MM.1S (cell line): ENCODE measurements around the gene LIFR.

Experiments used
- DNase-seq: peaks from one replicate; pipeline ENCODE4 v3.0.0-alpha.2; 2015
- H2AFZ ChIP-seq: fragments of 300-600 bp; sonication (generic); 2 replicates; pipeline ENCODE4 v1.6.0; 2016; ENCODE audit warnings: antibody characterized with exemption, low read length
- H3F3A ChIP-seq: fragments of 300-600 bp; sonication (generic); 2 replicates; pipeline ENCODE4 v1.6.1; 2016; ENCODE audit warnings: mild to moderate bottlenecking, antibody characterized with exemption, low read length, moderate library complexity, mixed read lengths; ENCODE audit not compliant: insufficient read depth
- H3K27ac ChIP-seq: fragments of 300-600 bp; sonication (generic); 2 replicates; pipeline ENCODE4 v1.5.1; 2016; ENCODE audit warnings: mild to moderate bottlenecking, low read length
- H3K27me3 ChIP-seq: fragments of 300-600 bp; sonication (generic); replicated peaks from 2 replicates; pipeline ENCODE4 v1.6.0; 2016; ENCODE audit warnings: low read length; ENCODE audit not compliant: insufficient read depth
- H3K36me3 ChIP-seq: fragments of 300-600 bp; sonication (generic); replicated peaks from 2 replicates; pipeline ENCODE4 v1.6.1; 2016; ENCODE audit warnings: mild to moderate bottlenecking, low read length, mixed read lengths; ENCODE audit not compliant: insufficient read depth
- H3K4me1 ChIP-seq: fragments of 300-600 bp; sonication (generic); 2 replicates; pipeline ENCODE4 v1.6.1; 2016; ENCODE audit warnings: low read length, mixed read lengths
- H3K4me2 ChIP-seq: fragments of 300-600 bp; sonication (generic); 2 replicates; pipeline ENCODE4 v1.6.0; 2016; ENCODE audit warnings: low read depth, low read length
- H3K4me3 ChIP-seq: fragments of 300-600 bp; sonication (generic); 2 replicates; pipeline ENCODE4 v1.5.1; 2016; ENCODE audit warnings: low read length, mixed read lengths
- H3K79me2 ChIP-seq: fragments of 300-600 bp; sonication (generic); 2 replicates; pipeline ENCODE4 v1.6.1; 2016; ENCODE audit warnings: mixed run types, low read length, mixed read lengths
- H3K9ac ChIP-seq: fragments of 300-600 bp; sonication (generic); 2 replicates; pipeline ENCODE4 v1.6.1; 2016; ENCODE audit warnings: low read length, mixed read lengths
- H3K9me2 ChIP-seq: fragments of 300-600 bp; sonication (generic); replicated peaks from 2 replicates; pipeline ENCODE4 v1.6.1; 2016; ENCODE audit warnings: mild to moderate bottlenecking, low read length, mixed read lengths; ENCODE audit not compliant: insufficient read depth
- H3K9me3 ChIP-seq: fragments of 300-600 bp; sonication (generic); replicated peaks from 2 replicates; pipeline ENCODE4 v1.6.1; 2016; ENCODE audit warnings: mild to moderate bottlenecking, low read length, mixed read lengths; ENCODE audit not compliant: insufficient read depth
- H4K20me1 ChIP-seq: fragments of 300-600 bp; sonication (generic); 2 replicates; pipeline ENCODE4 v1.6.1; 2016; ENCODE audit warnings: mild to moderate bottlenecking, low read length, moderate library complexity, mixed read lengths; ENCODE audit not compliant: insufficient read depth
- CTCF ChIP-seq: fragments of 300-600 bp; sonication (generic); IDR thresholded peaks from 2 replicates; pipeline ENCODE4 v1.5.1; 2016; ENCODE audit warnings: antibody characterized with exemption, low read length, mixed read lengths
- EZH2 ChIP-seq: fragments of 300-600 bp; sonication (generic); optimal IDR thresholded peaks from 2 replicates; pipeline ENCODE3; 2017; ENCODE audit warnings: low read depth, mild to moderate bottlenecking, antibody characterized with exemption, low read length, mixed read lengths
- EZH2phosphoT487 ChIP-seq: fragments of 300-600 bp; sonication (generic); IDR thresholded peaks from 2 replicates; pipeline ENCODE4 v1.6.1; 2018; ENCODE audit warnings: antibody characterized with exemption, low read length

The LIFR gene

GRCh38 chr5:38442247-38442573 lies 114.2 kb downstream of the LIFR start:
- H3K27ac ChIP-seq, result no peak overlapping the region
- H3K4me3 ChIP-seq, result no peak overlapping the region
- TF ChIP-seq EZH2phosphoT487 (no peak), EZH2 (no peak), CTCF (no peak)
- H3K9ac ChIP-seq, result no peak overlapping the region
- H3K27me3 ChIP-seq, result no peaks in the 10 kb centered on the region
- no peaks in the 10 kb centered on the region for H3F3A ChIP-seq
- no peak for DNase-seq
- no peak overlapping the region for H2AFZ ChIP-seq
- H3K9me2 ChIP-seq, result no peaks in the 10 kb centered on the region
- H3K36me3 ChIP-seq, result no peaks in the 10 kb centered on the region
- no peak overlapping the region for H3K4me2 ChIP-seq
- no peaks in the 10 kb centered on the region for H3K4me1 ChIP-seq
- H3K79me2 ChIP-seq, result no peaks in the 10 kb centered on the region
- no peaks in the 10 kb centered on the region for H4K20me1 ChIP-seq
- no peaks in the 10 kb centered on the region for H3K9me3 ChIP-seq

GRCh38 chr5:38441453-38442246 lies 114.8 kb downstream of the LIFR start:
- no peaks in the 10 kb centered on the region for H3K79me2 ChIP-seq
- H3K27me3 ChIP-seq, result no peaks in the 10 kb centered on the region; the same call in 1 of the 2 replicates
- DNase-seq, result peak; percentile 88
- no peaks in the 10 kb centered on the region for H3K9me3 ChIP-seq
- H4K20me1 ChIP-seq, result no peaks in the 10 kb centered on the region
- no peak overlapping the region for H3K4me3 ChIP-seq
- no peaks in the 10 kb centered on the region for H3K4me1 ChIP-seq
- no peak overlapping the region for H2AFZ ChIP-seq
- TF ChIP-seq EZH2 (no peak), EZH2phosphoT487 (no peak), CTCF (peak; percentile 97)
- H3K36me3 ChIP-seq, result no peaks in the 10 kb centered on the region
- no peak overlapping the region for H3K9ac ChIP-seq
- no peak overlapping the region for H3K4me2 ChIP-seq
- H3K27ac ChIP-seq, result no peak overlapping the region
- no peaks in the 10 kb centered on the region for H3K9me2 ChIP-seq
- no peaks in the 10 kb centered on the region for H3F3A ChIP-seq

- no peak overlapping the region for H3K4me2 ChIP-seq
- H3K9ac ChIP-seq, result no peak overlapping the region
- H3K4me3 ChIP-seq, result no peak overlapping the region
- H3K9me2 ChIP-seq, result no peaks in the 10 kb centered on the region
- H3K36me3 ChIP-seq, result no peaks in the 10 kb centered on the region
- no peaks in the 10 kb centered on the region for H3K79me2 ChIP-seq
- DNase-seq, result no peak
- no peak overlapping the region for H2AFZ ChIP-seq
- TF ChIP-seq EZH2phosphoT487 (no peak), CTCF (no peak), EZH2 (no peak)
- H3F3A ChIP-seq, result peaks cover 3% of the 10 kb centered on the region; the same call in 1 of the 2 replicates
- peaks cover 10% of the 10 kb centered on the region for H3K4me1 ChIP-seq
- peaks cover 7% of the 10 kb centered on the region; the same call in 1 of the 2 replicates for H3K27me3 ChIP-seq
- H4K20me1 ChIP-seq, result no peaks in the 10 kb centered on the region
- no peak overlapping the region for H3K27ac ChIP-seq
- no peaks in the 10 kb centered on the region for H3K9me3 ChIP-seq
Observed at GRCh38 chr5:38438757-38439156, 117.7 kb downstream of the LIFR start.
